Measurements from ENCODE around the gene GABBR2. TPM values are rescaled to one million over a fixed set of nuclear protein-coding genes. Genes with fewer than 3 reads are reported as not detected.
"Not testable (repeated sequence)": the region's sequence is repeated elsewhere in the genome, so short reads cannot be mapped to it uniquely, and the experiment has no call there.

The GABBR2 gene
- total RNA-seq, 1 experiment from 2014 or later = not detected

DNA sequence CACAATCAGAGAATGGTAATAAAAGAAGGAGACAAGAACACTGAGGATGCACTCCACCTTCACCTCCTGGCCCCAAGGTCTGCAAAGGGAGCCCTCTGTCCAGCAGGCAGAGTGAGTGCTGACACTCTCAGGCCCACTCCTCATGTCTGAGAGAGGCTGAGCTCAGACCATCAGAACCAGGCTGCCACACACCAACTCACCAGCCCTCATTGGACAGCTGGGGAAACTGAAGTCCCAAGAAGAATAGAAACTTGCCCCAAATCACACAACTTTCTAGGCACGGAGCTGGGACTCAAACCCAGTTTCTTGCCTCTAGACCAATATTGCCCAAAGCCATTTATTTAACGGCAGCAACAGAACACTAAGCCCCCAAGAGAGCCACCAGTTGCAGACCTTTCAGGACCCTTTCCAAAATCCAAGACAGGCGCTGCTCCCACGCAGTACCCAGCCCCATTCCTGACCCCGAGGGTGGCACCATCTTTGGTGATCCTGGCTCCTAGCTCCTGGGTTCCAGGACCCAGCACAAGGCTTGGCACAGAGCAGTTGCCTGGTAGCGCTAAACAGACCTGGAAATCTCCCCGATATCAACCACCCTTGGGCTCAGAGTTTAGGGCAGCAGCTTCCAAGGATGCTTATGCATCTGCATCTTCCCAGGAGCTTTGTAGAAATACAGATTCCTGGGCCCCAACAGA is 192.4 kb downstream of the GABBR2 start:
- POLR2A ChIA-PET = interaction anchor here (0.6 to 1.3 kb wide), 2 partner anchors 14 to 78 kb away, joined by 3 to 4 read pairs; no protein-coding TSS in a partner anchor
- intact Hi-C loops (cut with micrococcal nuclease) = no loop called here
- peaks cover 8% of the 10 kb centered on the region for H3K4me1 Mint-ChIP-seq (ENCODE audit: insufficient read depth, unreplicated experiment)
- DNase-seq (ENCODE audit: unreplicated experiment) = no peak
- no peak overlapping the region for H3K27ac Mint-ChIP-seq (ENCODE audit: low read depth, unreplicated experiment)
- CTCF ChIA-PET = no interaction called here
- H3K9me3 Mint-ChIP-seq (ENCODE audit: unreplicated experiment) = no peaks in the 10 kb centered on the region
- BruUV-seq (replicated peaks) = no TSS peak
- H3K27me3 Mint-ChIP-seq (ENCODE audit: insufficient read depth, unreplicated experiment) = no peaks in the 10 kb centered on the region
- no peak overlapping the region for H3K4me3 Mint-ChIP-seq (ENCODE audit: unreplicated experiment)
- no peaks in the 10 kb centered on the region for H3K36me3 Mint-ChIP-seq (ENCODE audit: insufficient read depth, unreplicated experiment)
- TF ChIP-seq CTCF (IDR thresholded peaks at IDR 0.05; ENCODE audit: unreplicated experiment) = no peak

- Mint-ChIP-seq H3K27me3 (ENCODE audit: insufficient read depth, unreplicated experiment) (no peaks in the 10 kb centered on the region), H3K36me3 (ENCODE audit: insufficient read depth, unreplicated experiment) (no peaks in the 10 kb centered on the region), H3K4me1 (ENCODE audit: insufficient read depth, unreplicated experiment) (peaks cover 3% of the 10 kb centered on the region), H3K27ac (ENCODE audit: low read depth, unreplicated experiment) (no peak overlapping the region), H3K9me3 (ENCODE audit: unreplicated experiment) (no peaks in the 10 kb centered on the region), H3K4me3 (ENCODE audit: unreplicated experiment) (no peak overlapping the region)
- ChIA-PET POLR2A (interaction anchor here (1.3 kb wide), 1 partner anchor 13 kb away, joined by 4 read pairs; no protein-coding TSS in a partner anchor), CTCF (no interaction called here)
- TF ChIP-seq CTCF (IDR thresholded peaks at IDR 0.05; ENCODE audit: unreplicated experiment) = no peak
- BruUV-seq (replicated peaks) = no TSS peak
- intact Hi-C loops (cut with micrococcal nuclease) = no loop called here
- DNase-seq (ENCODE audit: unreplicated experiment) = no peak
These were observed 193.1 kb downstream of the GABBR2 start for GRCh38 chr9:98515506-98516204.

- H3K4me3 Mint-ChIP-seq (ENCODE audit: unreplicated experiment) = no peak overlapping the region
- H3K9me3 Mint-ChIP-seq (ENCODE audit: unreplicated experiment) = no peaks in the 10 kb centered on the region
- H3K27me3 Mint-ChIP-seq (ENCODE audit: insufficient read depth, unreplicated experiment) = peaks cover 1% of the 10 kb centered on the region
- no peak for DNase-seq (ENCODE audit: unreplicated experiment)
- no TSS peak for BruUV-seq (replicated peaks)
- H3K27ac Mint-ChIP-seq (ENCODE audit: low read depth, unreplicated experiment) = no peak overlapping the region
- intact Hi-C loops (cut with micrococcal nuclease) = no loop called here
- no peaks in the 10 kb centered on the region for H3K4me1 Mint-ChIP-seq (ENCODE audit: insufficient read depth, unreplicated experiment)
- ChIA-PET CTCF (no interaction called here), POLR2A (interaction anchor here (1.3 kb wide), 1 partner anchor 12 kb away, joined by 4 read pairs; no protein-coding TSS in a partner anchor)
- no peaks in the 10 kb centered on the region for H3K36me3 Mint-ChIP-seq (ENCODE audit: insufficient read depth, unreplicated experiment)
- TF ChIP-seq CTCF (IDR thresholded peaks at IDR 0.05; ENCODE audit: unreplicated experiment) = no peak
These were observed 193.9 kb downstream of the GABBR2 start for GRCh38 chr9:98514841-98515240.

GRCh38 chr9:98508217-98508919 is 200.4 kb downstream of the GABBR2 start:
- H3K36me3 Mint-ChIP-seq (ENCODE audit: insufficient read depth, unreplicated experiment); intact Hi-C loops (cut with micrococcal nuclease); H3K4me3 Mint-ChIP-seq (ENCODE audit: unreplicated experiment); H3K27ac Mint-ChIP-seq (ENCODE audit: low read depth, unreplicated experiment); POLR2A ChIA-PET; DNase-seq (ENCODE audit: unreplicated experiment); CTCF ChIA-PET; BruUV-seq (replicated peaks); H3K9me3 Mint-ChIP-seq (ENCODE audit: unreplicated experiment); H3K4me1 Mint-ChIP-seq (ENCODE audit: insufficient read depth, unreplicated experiment): not testable (repeated sequence)
- H3K27me3 Mint-ChIP-seq (ENCODE audit: insufficient read depth, unreplicated experiment) = peaks cover 25% of the 10 kb centered on the region

All from MCF 10A (cell line).